Measurements from ENCODE around the gene COX17. TPM values are rescaled to one million over a fixed set of nuclear protein-coding genes. Genes with fewer than 3 reads are reported as not detected.

The COX17 gene
- total RNA-seq, 4 donors from 2014 or later: 22.1 to 45.7 (median 31.6) TPM

- no peak for TF ChIP-seq CTCF (IDR thresholded peaks at IDR 0.05)
- DNase-seq (ENCODE audit: low spot score) (no peak), ATAC-seq (ENCODE audit: low FRiP score) (no peak)
These were observed 51.6 kb downstream of the COX17 start for GRCh38 chr3:119625451-119626153.

- ATAC-seq (ENCODE audit: low FRiP score) (no peak), DNase-seq (ENCODE audit: low spot score) (no peak)
- no peak for TF ChIP-seq CTCF (IDR thresholded peaks at IDR 0.05)
These were observed 53.0 kb downstream of the COX17 start for GRCh38 chr3:119624002-119624720.

- TF ChIP-seq CTCF (IDR thresholded peaks at IDR 0.05): no peak
- DNase-seq (ENCODE audit: low spot score) (no peak), ATAC-seq (ENCODE audit: low FRiP score) (no peak)
These were observed 56.3 kb downstream of the COX17 start for GRCh38 chr3:119620899-119621298.

Other genes with a start within 250 kb of the COX17 start
- 10 to 100 TPM; 54.7 to 60.2 (median 56.9) TPM for gene TMEM39A, start 213.8 kb downstream of the COX17 start, total RNA-seq
- 10 to 100 TPM; 15.0 to 28.2 (median 17.7) TPM for gene POGLUT1, start 208.4 kb downstream of the COX17 start, total RNA-seq
- gene TIMMDC1, start 178.9 kb downstream of the COX17 start, total RNA-seq: 10 to 100 TPM; 23.7 to 55.5 (median 42.1) TPM
- under 1 TPM in 3 of 4 donors, not detected in 1; 0.50 to 0.96 (median 0.93) TPM for gene CD80, start 117.8 kb downstream of the COX17 start, total RNA-seq
- gene ADPRH, start 97.9 kb downstream of the COX17 start, total RNA-seq: 10 to 100 TPM in 2 of 4 donors, 1 to 10 TPM in 2; 7.4 to 19.9 (median 11.8) TPM
- 10 to 100 TPM in 1 of 4 donors, 1 to 10 TPM in 3; 3.3 to 12.8 (median 7.3) TPM for gene PLA1A, start 79.5 kb downstream of the COX17 start, total RNA-seq
- 1 to 10 TPM; 1.3 to 7.1 (median 1.9) TPM for gene POPDC2, start 16.8 kb downstream of the COX17 start, total RNA-seq
- 1 to 10 TPM; 2.2 to 4.7 (median 3.4) TPM for gene CFAP91, start 25.6 kb upstream of the COX17 start, total RNA-seq
- gene NR1I2, start 104.7 kb upstream of the COX17 start, total RNA-seq: under 1 TPM in 1 of 4 donors, not detected in 3; 0.38 TPM